K562 (cell line): ENCODE results near the gene PARD3. TPM values are rescaled to one million over a fixed set of nuclear protein-coding genes. Genes with fewer than 3 reads are reported as not detected.

ENCODE experiments used
- CGGBP1 ChIP-seq: fragments of 250-450 bp; sonication (Bioruptor Pico); IDR thresholded peaks from 2 replicates; pipeline ENCODE4 v1.9.0; 2021; ENCODE audit warnings: mild to moderate bottlenecking
- COPS2 ChIP-seq: fragments of 450-650 bp; conservative IDR thresholded peaks from 2 replicates; pipeline ENCODE4 v1.6.1; 2016; ENCODE audit warnings: mild to moderate bottlenecking, moderate library complexity
- KLF10 ChIP-seq: fragments of 250-450 bp; sonication (Bioruptor Pico); IDR thresholded peaks from 2 replicates; pipeline ENCODE4 v1.6.1; 2021; ENCODE audit warnings: matching md5 sums
- MAFG ChIP-seq: fragments of 450-650 bp; conservative IDR thresholded peaks from 2 replicates; pipeline ENCODE4 v1.6.1; 2016; ENCODE audit warnings: missing genetic modification characterization, missing compliant biosample characterization
- MAFK ChIP-seq: IDR thresholded peaks from 2 replicates; pipeline ENCODE4 v1.6.1; 2011; ENCODE audit warnings: low read length, improper control_type of control experiment
- NCOA6 ChIP-seq: fragments of 450-650 bp; IDR thresholded peaks from 2 replicates; pipeline ENCODE4 v1.6.1; 2017; ENCODE audit warnings: mild to moderate bottlenecking
- NFXL1 ChIP-seq: fragments of 450-650 bp; formaldehyde crosslinking; IDR thresholded peaks from 2 replicates; pipeline ENCODE4 v1.4.0; 2021; ENCODE audit warnings: mild to moderate bottlenecking
- POLR2G ChIP-seq: fragments of 200-400 bp; formaldehyde crosslinking; IDR thresholded peaks from 2 replicates; pipeline ENCODE4 v1.6.1; 2017; ENCODE audit warnings: low read depth, mild to moderate bottlenecking, antibody characterized with exemption, low read length, moderate library complexity
- RB1 ChIP-seq: fragments of 450-650 bp; IDR thresholded peaks from 2 replicates; pipeline ENCODE4 v1.6.1; 2017; ENCODE audit warnings: low read depth, mild to moderate bottlenecking
- SREBF2 ChIP-seq: sonication (generic); formaldehyde crosslinking; IDR thresholded peaks from 2 replicates; pipeline ENCODE4 v1.4.0; 2020; ENCODE audit warnings: mild to moderate bottlenecking, missing genetic modification reagents
- SRSF3 ChIP-seq: fragments of 200-400 bp; formaldehyde crosslinking; IDR thresholded peaks from 2 replicates; pipeline ENCODE4 v1.6.1; 2016; ENCODE audit warnings: mild to moderate bottlenecking, low read length, moderate library complexity; ENCODE audit not compliant: insufficient read depth
- STAT6 ChIP-seq: sonication (generic); formaldehyde crosslinking; IDR thresholded peaks from 2 replicates; pipeline ENCODE4 v1.8.1; 2023; ENCODE audit warnings: mild to moderate bottlenecking, missing genetic modification reagents
- ZFP36 ChIP-seq: fragments of 150-350 bp; IDR thresholded peaks from 2 replicates; pipeline ENCODE4 v1.6.1; 2018; ENCODE audit warnings: low read length, low read depth; ENCODE audit not compliant: partially characterized antibody
- ZNF124 ChIP-seq: sonication (generic); formaldehyde crosslinking; IDR thresholded peaks from 2 replicates; pipeline ENCODE4 v1.8.1; 2022; ENCODE audit warnings: missing genetic modification reagents
- ZNF140 ChIP-seq: fragments of 250-450 bp; sonication (Bioruptor Pico); IDR thresholded peaks from 2 replicates; pipeline ENCODE4 v1.8.0; 2021; ENCODE audit warnings: moderate library complexity, mild to moderate bottlenecking, inconsistent platforms
- ZNF143 ChIP-seq: sonication (generic); formaldehyde crosslinking; IDR thresholded peaks from 2 replicates; pipeline ENCODE4 v1.9.0; 2022; ENCODE audit warnings: mild to moderate bottlenecking, missing genetic modification reagents
- ZNF316 ChIP-seq: fragments of 450-650 bp; IDR thresholded peaks from 2 replicates; pipeline ENCODE4 v1.6.1; 2016
- ZNF696 ChIP-seq: fragments of 250-450 bp; sonication (Bioruptor Pico); conservative IDR thresholded peaks from 2 replicates; pipeline ENCODE4 v1.4.0; 2020; ENCODE audit warnings: mild to moderate bottlenecking, moderate library complexity
- ZNF778 ChIP-seq: fragments of 450-650 bp; formaldehyde crosslinking; IDR thresholded peaks from 2 replicates; pipeline ENCODE4 v1.4.0; 2020; ENCODE audit warnings: mild to moderate bottlenecking, moderate library complexity
- polyA plus RNA-seq, 8 experiments: library from polyadenylated mRNA; depleted of rRNA in 4 of 8; stranded (reverse) in 5 of 8; unstranded in 3 of 8; fragments of >200 nt; fragmentation: Nextera tagmentation in 2 of 8; fragmentation: Illumina TruSeq in 1 of 8; extraction: Ambion mirVana in 2 of 8; extraction: Trizol in 1 of 8; gene quantifications; 2 replicates each; pipeline versions ENCODE4 v1.2.1 to v1.2.3, GENCODE V29; 2011 to 2014; ENCODE audit warnings: inconsistent platforms in 1 of 8, missing spikeins in 1 of 8
- total RNA-seq, 7 experiments: library from RNA; depleted of rRNA in 6 of 7; stranded (reverse); fragments of >200 nt in 6 of 7; fragmentation: Illumina TruSeq in 2 of 7; extraction: Trizol in 2 of 7; gene quantifications; 2 replicates each; pipeline versions ENCODE4 v1.2.1 to v1.2.3, GENCODE V29; 2011 to 2021; ENCODE audit warnings: low replicate concordance in 1 of 7
- TF ChIP-seq, protein P1 (sequence below): fragments of 450-650 bp; IDR thresholded peaks from 2 replicates; pipeline ENCODE4 v1.6.1; 2016; ENCODE audit warnings: missing biosample characterization, missing genetic modification characterization
- TF ChIP-seq, protein P2 (sequence below): fragments of 250-450 bp; sonication (Bioruptor Pico); IDR thresholded peaks from 2 replicates; pipeline ENCODE4 v1.8.0; 2022; ENCODE audit warnings: moderate library complexity, mild to moderate bottlenecking, inconsistent platforms
- TF ChIP-seq, protein P3 (sequence below): fragments of 250-450 bp; sonication (Bioruptor Pico); IDR thresholded peaks from 2 replicates; pipeline ENCODE4 v1.8.0; 2021; ENCODE audit warnings: moderate library complexity, mild to moderate bottlenecking, inconsistent platforms

PARD3 gene
- total and polyA plus RNA-seq, 9 of the 15 experiments (the other 6 are each of a cell fraction or from before 2014, with no cell fraction given) = 2.7 to 11.7 (median 7.7) TPM

GRCh38 chr10:34444223-34445183 is 370.6 kb downstream of the PARD3 start (continued):
- TF ChIP-seq STAT6 (CRISPR knock-in tag) (no peak), ZNF696 (CRISPR knock-in tag) (no peak), COPS2 (no peak), RB1 (no peak), NCOA6 (no peak), ZNF316 (peak; percentile 62), KLF10 (CRISPR knock-in tag) (no peak), MAFG (tag) (peak; percentile 41; the same call in 1 of the 2 replicates), NFXL1 (no peak), MAFK (peak; percentile 20; the same call in 1 of the 2 replicates), ZNF143 (CRISPR knock-in tag) (no peak), ZFP36 (no peak), ZNF778 (CRISPR knock-in tag) (no peak), POLR2G (no peak), SREBF2 (CRISPR knock-in tag) (no peak), SRSF3 (no peak), ZNF124 (CRISPR knock-in tag) (no peak), ZNF140 (CRISPR knock-in tag) (no peak), CGGBP1 (CRISPR knock-in tag) (no peak)
- TF ChIP-seq, protein P1, sequence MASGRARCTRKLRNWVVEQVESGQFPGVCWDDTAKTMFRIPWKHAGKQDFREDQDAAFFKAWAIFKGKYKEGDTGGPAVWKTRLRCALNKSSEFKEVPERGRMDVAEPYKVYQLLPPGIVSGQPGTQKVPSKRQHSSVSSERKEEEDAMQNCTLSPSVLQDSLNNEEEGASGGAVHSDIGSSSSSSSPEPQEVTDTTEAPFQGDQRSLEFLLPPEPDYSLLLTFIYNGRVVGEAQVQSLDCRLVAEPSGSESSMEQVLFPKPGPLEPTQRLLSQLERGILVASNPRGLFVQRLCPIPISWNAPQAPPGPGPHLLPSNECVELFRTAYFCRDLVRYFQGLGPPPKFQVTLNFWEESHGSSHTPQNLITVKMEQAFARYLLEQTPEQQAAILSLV (tag) = no peak
- TF ChIP-seq, protein P2, sequence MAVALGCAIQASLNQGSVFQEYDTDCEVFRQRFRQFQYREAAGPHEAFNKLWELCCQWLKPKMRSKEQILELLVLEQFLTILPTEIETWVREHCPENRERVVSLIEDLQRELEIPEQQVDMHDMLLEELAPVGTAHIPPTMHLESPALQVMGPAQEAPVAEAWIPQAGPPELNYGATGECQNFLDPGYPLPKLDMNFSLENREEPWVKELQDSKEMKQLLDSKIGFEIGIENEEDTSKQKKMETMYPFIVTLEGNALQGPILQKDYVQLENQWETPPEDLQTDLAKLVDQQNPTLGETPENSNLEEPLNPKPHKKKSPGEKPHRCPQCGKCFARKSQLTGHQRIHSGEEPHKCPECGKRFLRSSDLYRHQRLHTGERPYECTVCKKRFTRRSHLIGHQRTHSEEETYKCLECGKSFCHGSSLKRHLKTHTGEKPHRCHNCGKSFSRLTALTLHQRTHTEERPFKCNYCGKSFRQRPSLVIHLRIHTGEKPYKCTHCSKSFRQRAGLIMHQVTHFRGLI = no peak
- TF ChIP-seq, protein P3, sequence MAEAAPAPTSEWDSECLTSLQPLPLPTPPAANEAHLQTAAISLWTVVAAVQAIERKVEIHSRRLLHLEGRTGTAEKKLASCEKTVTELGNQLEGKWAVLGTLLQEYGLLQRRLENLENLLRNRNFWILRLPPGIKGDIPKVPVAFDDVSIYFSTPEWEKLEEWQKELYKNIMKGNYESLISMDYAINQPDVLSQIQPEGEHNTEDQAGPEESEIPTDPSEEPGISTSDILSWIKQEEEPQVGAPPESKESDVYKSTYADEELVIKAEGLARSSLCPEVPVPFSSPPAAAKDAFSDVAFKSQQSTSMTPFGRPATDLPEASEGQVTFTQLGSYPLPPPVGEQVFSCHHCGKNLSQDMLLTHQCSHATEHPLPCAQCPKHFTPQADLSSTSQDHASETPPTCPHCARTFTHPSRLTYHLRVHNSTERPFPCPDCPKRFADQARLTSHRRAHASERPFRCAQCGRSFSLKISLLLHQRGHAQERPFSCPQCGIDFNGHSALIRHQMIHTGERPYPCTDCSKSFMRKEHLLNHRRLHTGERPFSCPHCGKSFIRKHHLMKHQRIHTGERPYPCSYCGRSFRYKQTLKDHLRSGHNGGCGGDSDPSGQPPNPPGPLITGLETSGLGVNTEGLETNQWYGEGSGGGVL (CRISPR knock-in tag) = no peak
